ENCODE measurements around the gene ITPR1.

DNA sequence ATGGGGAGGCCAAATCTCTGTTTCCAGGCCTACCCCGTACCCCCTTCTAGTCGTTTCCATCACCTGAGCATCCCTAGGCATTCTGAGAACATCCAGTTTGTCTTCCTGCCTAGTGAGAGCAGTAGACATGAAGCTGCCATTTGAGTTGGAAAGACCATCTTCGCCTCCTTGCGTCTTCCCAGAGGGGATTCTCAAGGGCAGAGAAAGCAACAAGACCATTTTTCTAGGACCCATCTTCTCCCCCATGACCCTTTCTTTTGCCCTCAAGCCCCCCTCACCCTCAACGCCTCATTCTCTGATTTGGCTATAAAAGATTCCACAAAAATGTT is 337.4 kb downstream of the ITPR1 start:
- TF ChIP-seq, protein P1, sequence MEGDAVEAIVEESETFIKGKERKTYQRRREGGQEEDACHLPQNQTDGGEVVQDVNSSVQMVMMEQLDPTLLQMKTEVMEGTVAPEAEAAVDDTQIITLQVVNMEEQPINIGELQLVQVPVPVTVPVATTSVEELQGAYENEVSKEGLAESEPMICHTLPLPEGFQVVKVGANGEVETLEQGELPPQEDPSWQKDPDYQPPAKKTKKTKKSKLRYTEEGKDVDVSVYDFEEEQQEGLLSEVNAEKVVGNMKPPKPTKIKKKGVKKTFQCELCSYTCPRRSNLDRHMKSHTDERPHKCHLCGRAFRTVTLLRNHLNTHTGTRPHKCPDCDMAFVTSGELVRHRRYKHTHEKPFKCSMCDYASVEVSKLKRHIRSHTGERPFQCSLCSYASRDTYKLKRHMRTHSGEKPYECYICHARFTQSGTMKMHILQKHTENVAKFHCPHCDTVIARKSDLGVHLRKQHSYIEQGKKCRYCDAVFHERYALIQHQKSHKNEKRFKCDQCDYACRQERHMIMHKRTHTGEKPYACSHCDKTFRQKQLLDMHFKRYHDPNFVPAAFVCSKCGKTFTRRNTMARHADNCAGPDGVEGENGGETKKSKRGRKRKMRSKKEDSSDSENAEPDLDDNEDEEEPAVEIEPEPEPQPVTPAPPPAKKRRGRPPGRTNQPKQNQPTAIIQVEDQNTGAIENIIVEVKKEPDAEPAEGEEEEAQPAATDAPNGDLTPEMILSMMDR (IDR thresholded peaks at IDR 0.05; ENCODE audit: low read length): no peak
- no peak for TF ChIP-seq EZH2 (IDR thresholded peaks at IDR 0.05; ENCODE audit: borderline replicate concordance, low read length)
